GM12878 (cell line): ENCODE data around the gene TMEM171. TPM values are rescaled to one million over a fixed set of nuclear protein-coding genes. Genes with fewer than 3 reads are reported as not detected.

Source experiments
- BMI1 ChIP-seq: fragments of 450-650 bp; IDR thresholded peaks from 2 replicates; pipeline ENCODE4 v1.6.1; 2016; ENCODE audit warnings: mild to moderate bottlenecking, moderate library complexity, borderline replicate concordance
- IKZF2 ChIP-seq, 2 experiments: fragments of 450-650 bp; IDR thresholded peaks; 2 replicates each; pipeline ENCODE4 v1.6.1; 2017; ENCODE audit warnings: mild to moderate bottlenecking in 2 of 2, moderate library complexity in 2 of 2
- NR2C2 ChIP-seq: IDR thresholded peaks from 2 replicates; pipeline ENCODE4 v1.6.1; 2011; ENCODE audit warnings: borderline replicate concordance, low read depth; ENCODE audit not compliant: control insufficient read depth, insufficient read length
- TCF12 ChIP-seq: IDR thresholded peaks from 2 replicates; pipeline ENCODE4 v1.6.1; 2011; ENCODE audit warnings: low read depth, mild to moderate bottlenecking, low read length
- TCF7 ChIP-seq: IDR thresholded peaks from 2 replicates; pipeline ENCODE4 v1.6.1; 2014; ENCODE audit warnings: antibody characterized with exemption, borderline replicate concordance
- ZNF384 ChIP-seq: IDR thresholded peaks from 2 replicates; pipeline ENCODE4 v1.6.1; 2012; ENCODE audit warnings: low read depth, mild to moderate bottlenecking, low read length, improper control_type of control experiment, borderline replicate concordance
- polyA plus RNA-seq, 11 experiments: library from polyadenylated mRNA; depleted of rRNA in 4 of 11; unstranded in 6 of 11; stranded (reverse) in 5 of 11; fragments of >200 nt; fragmentation: Nextera tagmentation in 4 of 11; fragmentation: Illumina TruSeq in 1 of 11; extraction: Ambion mirVana in 4 of 11; extraction: Trizol in 1 of 11; gene quantifications; 1 replicate in 1 of 11; 2 replicates in 10 of 11; pipeline versions ENCODE4 v1.2.1 to v1.2.3, GENCODE V29; 2011 to 2016; ENCODE audit warnings: inconsistent platforms in 2 of 11, missing spikeins in 2 of 11, low read depth in 1 of 11
- total RNA-seq, 4 experiments: library from RNA; depleted of rRNA in 3 of 4; stranded (reverse); fragments of >200 nt in 3 of 4; fragmentation: Illumina TruSeq in 1 of 4; extraction: Trizol in 1 of 4; gene quantifications; 2 replicates each; pipeline versions ENCODE4 v1.2.1 to v1.2.3, GENCODE V29; 2013 to 2021
- TF ChIP-seq, protein P1 (sequence below): fragments of 450-650 bp; IDR thresholded peaks from 2 replicates; pipeline ENCODE4 v1.6.1; 2016; ENCODE audit warnings: mild to moderate bottlenecking
- TF ChIP-seq, protein P2 (sequence below), 3 experiments: IDR thresholded peaks in 2 of 3; conservative IDR thresholded peaks in 1 of 3; 2 replicates each; pipeline ENCODE4 v1.5.1; 2011; ENCODE audit warnings: low read depth in 3 of 3, low read length in 3 of 3, mild to moderate bottlenecking in 3 of 3, control low read depth in 2 of 3, moderate library complexity in 2 of 3, inconsistent platforms in 1 of 3, mixed read lengths in 1 of 3; ENCODE audit not compliant: control insufficient read depth in 2 of 3, insufficient read depth in 1 of 3; ENCODE audit errors: extremely low read depth in 1 of 3
- TF ChIP-seq, protein P3 (sequence below): IDR thresholded peaks from 2 replicates; pipeline ENCODE4 v1.6.1; 2011; ENCODE audit warnings: borderline replicate concordance, low read depth, mild to moderate bottlenecking, moderate library complexity, mixed read lengths, low read length; ENCODE audit not compliant: insufficient read depth; ENCODE audit errors: extremely low read length

TMEM171 gene
- total and polyA plus RNA-seq, 10 of the 15 experiments (the other 5 are each of a cell fraction or from before 2014, with no cell fraction given), result not detected

DNA sequence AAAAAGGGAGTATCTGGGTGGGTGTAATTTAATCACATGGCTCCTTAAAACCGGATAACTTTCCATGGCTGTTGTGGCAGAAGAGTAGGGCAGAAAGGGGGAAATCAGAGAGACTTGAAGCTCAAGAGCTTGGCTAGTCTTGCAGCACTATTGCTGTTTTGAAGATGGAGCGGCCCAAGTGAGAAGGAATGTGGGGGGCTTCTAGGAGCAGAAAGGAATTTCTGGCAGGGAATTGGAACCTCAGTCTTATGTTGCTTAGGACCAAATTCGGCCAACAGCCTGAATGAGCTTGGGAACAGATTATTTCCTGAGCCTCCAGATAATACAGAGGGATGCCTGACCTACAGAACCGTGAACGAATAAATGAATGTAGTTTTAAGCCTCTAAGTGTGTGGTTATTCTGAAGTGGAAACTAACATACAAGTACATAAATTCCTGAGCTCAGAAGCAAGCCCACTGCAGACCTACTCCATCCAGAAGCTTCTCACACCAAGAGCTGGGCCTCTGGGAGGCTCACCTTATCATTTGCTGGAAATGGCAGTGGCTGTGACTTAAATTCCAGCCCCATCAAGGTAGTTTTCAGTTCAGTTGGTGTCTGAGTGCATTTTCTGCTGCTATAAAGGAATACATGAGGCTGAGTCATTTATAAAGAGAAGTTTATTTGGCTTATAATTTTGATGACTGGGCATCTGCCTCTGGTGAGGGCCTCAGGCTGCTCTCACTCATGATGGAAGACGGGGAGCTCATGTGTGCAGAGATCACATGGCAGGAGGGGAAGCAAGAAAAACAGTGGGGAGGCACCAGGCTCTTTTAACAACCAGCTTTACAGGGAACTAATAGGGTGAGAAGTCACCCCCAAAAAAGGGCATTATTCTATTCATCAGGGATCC, 37.3 kb downstream of the TMEM171 start (continued):
- TF ChIP-seq, protein P1, sequence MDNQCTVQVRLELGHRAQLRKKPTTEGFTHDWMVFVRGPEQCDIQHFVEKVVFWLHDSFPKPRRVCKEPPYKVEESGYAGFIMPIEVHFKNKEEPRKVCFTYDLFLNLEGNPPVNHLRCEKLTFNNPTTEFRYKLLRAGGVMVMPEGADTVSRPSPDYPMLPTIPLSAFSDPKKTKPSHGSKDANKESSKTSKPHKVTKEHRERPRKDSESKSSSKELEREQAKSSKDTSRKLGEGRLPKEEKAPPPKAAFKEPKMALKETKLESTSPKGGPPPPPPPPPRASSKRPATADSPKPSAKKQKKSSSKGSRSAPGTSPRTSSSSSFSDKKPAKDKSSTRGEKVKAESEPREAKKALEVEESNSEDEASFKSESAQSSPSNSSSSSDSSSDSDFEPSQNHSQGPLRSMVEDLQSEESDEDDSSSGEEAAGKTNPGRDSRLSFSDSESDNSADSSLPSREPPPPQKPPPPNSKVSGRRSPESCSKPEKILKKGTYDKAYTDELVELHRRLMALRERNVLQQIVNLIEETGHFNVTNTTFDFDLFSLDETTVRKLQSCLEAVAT, result no peak
- TF ChIP-seq, protein P2, sequence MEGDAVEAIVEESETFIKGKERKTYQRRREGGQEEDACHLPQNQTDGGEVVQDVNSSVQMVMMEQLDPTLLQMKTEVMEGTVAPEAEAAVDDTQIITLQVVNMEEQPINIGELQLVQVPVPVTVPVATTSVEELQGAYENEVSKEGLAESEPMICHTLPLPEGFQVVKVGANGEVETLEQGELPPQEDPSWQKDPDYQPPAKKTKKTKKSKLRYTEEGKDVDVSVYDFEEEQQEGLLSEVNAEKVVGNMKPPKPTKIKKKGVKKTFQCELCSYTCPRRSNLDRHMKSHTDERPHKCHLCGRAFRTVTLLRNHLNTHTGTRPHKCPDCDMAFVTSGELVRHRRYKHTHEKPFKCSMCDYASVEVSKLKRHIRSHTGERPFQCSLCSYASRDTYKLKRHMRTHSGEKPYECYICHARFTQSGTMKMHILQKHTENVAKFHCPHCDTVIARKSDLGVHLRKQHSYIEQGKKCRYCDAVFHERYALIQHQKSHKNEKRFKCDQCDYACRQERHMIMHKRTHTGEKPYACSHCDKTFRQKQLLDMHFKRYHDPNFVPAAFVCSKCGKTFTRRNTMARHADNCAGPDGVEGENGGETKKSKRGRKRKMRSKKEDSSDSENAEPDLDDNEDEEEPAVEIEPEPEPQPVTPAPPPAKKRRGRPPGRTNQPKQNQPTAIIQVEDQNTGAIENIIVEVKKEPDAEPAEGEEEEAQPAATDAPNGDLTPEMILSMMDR (IDR thresholded peaks at IDR 0.05 in 2 of 3, conservative IDR thresholded peaks at IDR 0.05 in 1 of 3; ENCODE audit: control insufficient read depth in 2 of 3, extremely low read depth in 1 of 3, insufficient read depth in 1 of 3, low read depth in 3 of 3, low read length in 3 of 3), result no peak
- TF ChIP-seq NR2C2, result no peak
- TF ChIP-seq, protein P3, sequence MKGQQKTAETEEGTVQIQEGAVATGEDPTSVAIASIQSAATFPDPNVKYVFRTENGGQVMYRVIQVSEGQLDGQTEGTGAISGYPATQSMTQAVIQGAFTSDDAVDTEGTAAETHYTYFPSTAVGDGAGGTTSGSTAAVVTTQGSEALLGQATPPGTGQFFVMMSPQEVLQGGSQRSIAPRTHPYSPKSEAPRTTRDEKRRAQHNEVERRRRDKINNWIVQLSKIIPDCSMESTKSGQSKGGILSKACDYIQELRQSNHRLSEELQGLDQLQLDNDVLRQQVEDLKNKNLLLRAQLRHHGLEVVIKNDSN, result no peak
- TF ChIP-seq IKZF2 (IDR thresholded peaks at IDR 0.05), result no peak
- TF ChIP-seq BMI1, result no peak
- no peak for TF ChIP-seq ZNF384
- TF ChIP-seq TCF12, result no peak
- TF ChIP-seq TCF7, result no peak
